ENCODE results near the gene RPL36AL. TPM values are rescaled to one million over a fixed set of nuclear protein-coding genes. Genes with fewer than 3 reads are reported as not detected.
"Not testable (repeated sequence)": the region's sequence is repeated elsewhere in the genome, so short reads cannot be mapped to it uniquely, and the experiment has no call there.

The RPL36AL gene
- total RNA-seq: 148 to 149 TPM (median 149 TPM) in 3 replicates

DNA sequence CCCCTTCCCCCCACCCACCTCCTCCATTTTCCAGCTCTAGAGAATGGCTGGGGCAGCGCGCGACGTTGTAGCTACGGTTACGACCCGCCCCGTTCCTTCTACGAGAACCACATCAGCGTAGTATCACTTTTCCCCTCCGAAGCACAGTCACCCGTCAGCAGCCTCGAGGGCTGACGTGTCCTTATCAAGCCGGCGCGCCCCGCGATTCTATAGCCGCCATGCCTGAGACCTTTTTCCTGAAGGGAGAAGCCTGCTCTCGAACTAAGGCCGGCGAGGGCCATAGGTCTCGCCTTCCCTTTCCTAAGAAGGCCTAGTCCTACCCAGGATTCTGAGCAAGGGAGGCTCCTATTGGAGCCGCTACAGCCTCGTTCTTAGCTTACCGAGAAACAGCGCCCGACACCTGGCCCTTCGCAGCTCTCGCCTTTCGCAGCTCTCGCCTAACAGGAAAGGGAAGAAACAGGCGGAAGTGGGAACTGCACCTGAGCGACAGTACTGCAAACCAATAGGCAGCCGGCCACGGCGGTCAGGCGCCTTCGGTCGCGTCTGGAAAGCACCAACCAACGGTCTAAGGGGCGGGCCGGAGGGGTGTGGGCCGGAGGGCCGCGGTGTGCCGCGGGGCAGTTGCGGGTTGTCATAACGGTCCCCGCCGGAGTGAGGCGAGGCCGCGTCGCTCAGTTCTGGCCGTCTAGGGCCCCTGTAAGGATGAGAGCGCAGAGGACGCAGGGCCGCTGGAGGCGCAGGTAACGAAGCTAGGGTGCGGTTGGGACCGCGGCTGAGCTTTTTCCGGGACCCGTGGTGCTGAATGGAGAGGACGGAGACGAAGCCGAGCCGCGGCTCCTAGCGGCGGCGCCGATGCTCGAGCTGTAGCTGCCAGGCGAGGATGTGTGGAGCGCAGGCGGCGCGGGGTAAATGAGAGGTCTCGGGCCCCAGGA lies at the start of gene RPL36AL, which contains the start of gene MGAT2:
Gene RPL36AL (minus strand): TSS at position 445 of the 932 bp plus-strand sequence. CDS start 1,522 bp downstream, outside the sequence.
Gene MGAT2 (plus strand): TSS at position 618 of the 932 bp plus-strand sequence. CDS start 470 bp downstream, outside the sequence.
- peak within 1 kb of the TSS; percentile 99 for H3K27ac Mint-ChIP-seq
- peak; percentile 23 for TF ChIP-seq CTCF (IDR thresholded peaks at IDR 0.05; ENCODE audit: unreplicated experiment)
- peak within 1 kb of the TSS; percentile 98 for H3K4me3 Mint-ChIP-seq
- peak; percentile 96 to 98 for DNase-seq (ENCODE audit: low spot score in 2 of 2, unreplicated experiment in 2 of 2)
- H3K4me1 Mint-ChIP-seq: peaks cover 37% of the 10 kb centered on the region
- H3K9me3 Mint-ChIP-seq: no peaks in the 10 kb centered on the region
- H3K27me3 Mint-ChIP-seq (ENCODE audit: low read depth): no peaks in the 10 kb centered on the region
- H3K36me3 Mint-ChIP-seq: peaks cover 10% of the 10 kb centered on the region

DNA sequence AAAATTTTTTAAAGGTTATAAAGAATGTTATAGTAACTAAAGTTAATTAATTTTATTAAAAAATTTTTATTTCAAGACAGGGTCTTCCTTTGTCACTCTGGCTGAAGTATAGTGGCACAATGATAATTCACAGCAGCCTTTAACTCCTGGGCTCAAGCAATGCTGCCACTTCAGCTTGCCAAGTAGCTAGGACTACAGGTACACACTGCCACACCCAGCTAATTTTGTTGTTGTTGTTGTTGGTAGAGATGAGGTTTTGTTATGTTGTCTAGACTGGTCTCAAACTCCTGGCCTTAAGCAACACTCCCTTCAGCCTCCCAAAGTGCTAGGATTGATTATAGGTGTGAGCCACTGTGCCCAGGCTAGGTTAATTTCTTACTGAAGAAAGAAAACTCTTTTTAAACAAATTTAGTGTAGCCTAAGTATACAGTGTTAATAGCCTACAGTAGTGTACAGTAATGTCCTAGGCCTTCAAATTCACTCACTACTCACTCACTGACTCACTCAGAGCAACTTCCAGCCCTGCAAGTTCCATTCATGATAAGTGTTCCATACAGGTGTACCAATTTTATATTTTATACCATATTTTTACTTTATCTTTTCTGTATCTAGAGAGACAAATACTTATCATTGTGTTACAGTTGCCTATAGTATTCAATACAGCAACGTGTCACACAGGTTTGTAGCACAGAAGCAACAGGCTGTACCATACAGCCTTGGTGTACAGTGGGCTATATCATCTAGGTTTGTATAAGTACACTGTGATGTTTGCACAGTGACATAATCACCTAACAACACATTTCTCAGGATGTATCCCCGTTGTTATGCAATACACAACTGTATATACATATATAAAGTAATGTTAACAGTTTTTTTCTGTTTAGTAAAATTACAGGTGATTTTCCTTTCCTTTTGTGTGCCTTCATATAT lies 39.4 kb upstream of the RPL36AL start:
- no peaks in the 10 kb centered on the region for H3K4me1 Mint-ChIP-seq
- H3K4me3 Mint-ChIP-seq: no peak overlapping the region
- H3K27me3 Mint-ChIP-seq (ENCODE audit: low read depth): no peaks in the 10 kb centered on the region
- no peak for DNase-seq (ENCODE audit: low spot score in 2 of 2, unreplicated experiment in 2 of 2)
- H3K27ac Mint-ChIP-seq: no peak overlapping the region
- TF ChIP-seq CTCF (IDR thresholded peaks at IDR 0.05; ENCODE audit: unreplicated experiment): no peak
- H3K9me3 Mint-ChIP-seq: no peaks in the 10 kb centered on the region
- H3K36me3 Mint-ChIP-seq: peaks cover 5% of the 10 kb centered on the region

GRCh38 chr14:49657500-49657899 lies 37.1 kb upstream of the RPL36AL start:
- H3K4me3 Mint-ChIP-seq; H3K9me3 Mint-ChIP-seq; H3K36me3 Mint-ChIP-seq; H3K27ac Mint-ChIP-seq; H3K27me3 Mint-ChIP-seq (ENCODE audit: low read depth); DNase-seq (ENCODE audit: low spot score in 2 of 2, unreplicated experiment in 2 of 2); H3K4me1 Mint-ChIP-seq: not testable (repeated sequence)

- Mint-ChIP-seq H3K4me3 (no peak overlapping the region), H3K27me3 (ENCODE audit: low read depth) (no peaks in the 10 kb centered on the region), H3K27ac (no peak overlapping the region), H3K4me1 (no peaks in the 10 kb centered on the region), H3K9me3 (no peaks in the 10 kb centered on the region), H3K36me3 (peaks cover 3% of the 10 kb centered on the region)
- DNase-seq (ENCODE audit: low spot score in 2 of 2, unreplicated experiment in 2 of 2): no peak
- no peak for TF ChIP-seq CTCF (IDR thresholded peaks at IDR 0.05; ENCODE audit: unreplicated experiment)
Measured at GRCh38 chr14:49654511-49654910, 34.1 kb upstream of the RPL36AL start.

DNA sequence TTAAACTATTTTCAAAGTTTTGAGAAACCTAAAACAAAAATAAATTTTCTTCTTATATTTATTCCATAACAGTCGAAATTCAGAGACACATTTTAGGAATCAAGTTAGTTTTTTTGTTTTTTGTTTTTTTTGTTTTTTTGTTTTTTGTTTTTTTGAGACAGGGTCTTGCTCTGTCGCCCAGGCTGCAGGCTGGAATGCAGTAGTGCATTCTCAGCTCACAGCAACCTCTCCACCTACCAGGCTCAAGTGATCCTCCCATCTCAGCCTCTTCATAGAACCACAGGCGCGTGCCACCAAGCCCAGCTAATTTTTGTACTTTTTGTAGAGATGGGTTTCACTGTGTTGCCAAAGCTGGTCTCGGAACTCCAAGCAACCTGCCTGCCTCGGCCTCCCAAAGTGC lies 33.1 kb upstream of the RPL36AL start:
- Mint-ChIP-seq H3K27ac (no peak overlapping the region), H3K36me3 (peaks cover 3% of the 10 kb centered on the region), H3K27me3 (ENCODE audit: low read depth) (no peaks in the 10 kb centered on the region), H3K9me3 (no peaks in the 10 kb centered on the region), H3K4me1 (no peaks in the 10 kb centered on the region), H3K4me3 (no peak overlapping the region)
- DNase-seq (ENCODE audit: low spot score in 2 of 2, unreplicated experiment in 2 of 2): no peak
- no peak for TF ChIP-seq CTCF (IDR thresholded peaks at IDR 0.05; ENCODE audit: unreplicated experiment)

Data from mesothelial cell of epicardium (in vitro differentiated cells).